ENCODE measurements around the gene ZNF19. TPM values are rescaled to one million over a fixed set of nuclear protein-coding genes. Genes with fewer than 3 reads are reported as not detected.

The ZNF19 gene
- total and polyA plus RNA-seq, 9 of the 15 experiments (the other 6 are each of a cell fraction or from before 2014, with no cell fraction given), result 1.2 to 2.8 (median 1.8) TPM

GRCh38 chr16:71513302-71513701, 24.2 kb upstream of the ZNF19 start (continued):
- no peak for TF ChIP-seq PBX2 (CRISPR knock-in tag; IDR thresholded peaks at IDR 0.05; ENCODE audit: low read depth)
- no peak for TF ChIP-seq PBX2 (tag; conservative IDR thresholded peaks at IDR 0.05; ENCODE audit: low read depth)
- no peak for TF ChIP-seq ZNF174 (CRISPR knock-in tag; IDR thresholded peaks at IDR 0.05)
- no peak for TF ChIP-seq CBFA2T3 (IDR thresholded peaks at IDR 0.05)
- no peak for TF ChIP-seq GABPB2 (CRISPR knock-in tag; conservative IDR thresholded peaks at IDR 0.05)
- no peak for TF ChIP-seq BCOR (IDR thresholded peaks at IDR 0.05)
- TF ChIP-seq FOXA1 (IDR thresholded peaks at IDR 0.05; ENCODE audit: borderline replicate concordance), result no peak
- TF ChIP-seq, protein P1, sequence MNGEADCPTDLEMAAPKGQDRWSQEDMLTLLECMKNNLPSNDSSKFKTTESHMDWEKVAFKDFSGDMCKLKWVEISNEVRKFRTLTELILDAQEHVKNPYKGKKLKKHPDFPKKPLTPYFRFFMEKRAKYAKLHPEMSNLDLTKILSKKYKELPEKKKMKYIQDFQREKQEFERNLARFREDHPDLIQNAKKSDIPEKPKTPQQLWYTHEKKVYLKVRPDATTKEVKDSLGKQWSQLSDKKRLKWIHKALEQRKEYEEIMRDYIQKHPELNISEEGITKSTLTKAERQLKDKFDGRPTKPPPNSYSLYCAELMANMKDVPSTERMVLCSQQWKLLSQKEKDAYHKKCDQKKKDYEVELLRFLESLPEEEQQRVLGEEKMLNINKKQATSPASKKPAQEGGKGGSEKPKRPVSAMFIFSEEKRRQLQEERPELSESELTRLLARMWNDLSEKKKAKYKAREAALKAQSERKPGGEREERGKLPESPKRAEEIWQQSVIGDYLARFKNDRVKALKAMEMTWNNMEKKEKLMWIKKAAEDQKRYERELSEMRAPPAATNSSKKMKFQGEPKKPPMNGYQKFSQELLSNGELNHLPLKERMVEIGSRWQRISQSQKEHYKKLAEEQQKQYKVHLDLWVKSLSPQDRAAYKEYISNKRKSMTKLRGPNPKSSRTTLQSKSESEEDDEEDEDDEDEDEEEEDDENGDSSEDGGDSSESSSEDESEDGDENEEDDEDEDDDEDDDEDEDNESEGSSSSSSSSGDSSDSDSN (IDR thresholded peaks at IDR 0.05; ENCODE audit: borderline replicate concordance in 1 of 2, low read depth in 2 of 2, low read length in 2 of 2), result no peak
- no peak for TF ChIP-seq ZNF184 (CRISPR knock-in tag; IDR thresholded peaks at IDR 0.05)
- TF ChIP-seq ZNF408 (CRISPR knock-in tag; IDR thresholded peaks at IDR 0.05; ENCODE audit: low read depth), result no peak
- TF ChIP-seq ZZZ3 (IDR thresholded peaks at IDR 0.05), result no peak
- TF ChIP-seq KHSRP (IDR thresholded peaks at IDR 0.05), result no peak
- no peak for TF ChIP-seq USF1 (CRISPR knock-in tag; IDR thresholded peaks at IDR 0.05)
- TF ChIP-seq U2AF2 (optimal IDR thresholded peaks at IDR 0.05; ENCODE audit: low read depth, low read length), result no peak
- TF ChIP-seq EP400 (IDR thresholded peaks at IDR 0.05), result no peak
